Endothelial cell of hepatic sinusoid (primary cell): ENCODE data around the gene FXR2.

Experiments used
- in situ Hi-C: cut with HindIII; loops from 2 replicates; pipeline ENCODE4 v1.10.0; 2017; ENCODE audit warnings: low sequenced_read_pairs

Gene FXR2

GRCh38 chr17:7555320-7555948 lies 59.3 kb downstream of the FXR2 start:
- in situ Hi-C loops = loop anchor here (25.0 kb wide), 1 partner anchor 93 kb away; no protein-coding TSS in a partner anchor

- in situ Hi-C loops = loop anchor here (25.0 kb wide), 1 partner anchor 91 kb away; no protein-coding TSS in a partner anchor
Observed at GRCh38 chr17:7553356-7553755, 61.3 kb downstream of the FXR2 start.

- in situ Hi-C loops = loop anchor here (25.0 kb wide), 1 partner anchor 90 kb away; no protein-coding TSS in a partner anchor
Observed at GRCh38 chr17:7552621-7553051, 62.1 kb downstream of the FXR2 start.

- in situ Hi-C loops = loop anchor here (25.0 kb wide), 1 partner anchor 89 kb away; no protein-coding TSS in a partner anchor
Observed at GRCh38 chr17:7551396-7551795, 63.3 kb downstream of the FXR2 start.

GRCh38 chr17:7550344-7550743 lies 64.4 kb downstream of the FXR2 start:
- in situ Hi-C loops = loop anchor here (25.0 kb wide), 1 partner anchor 88 kb away; no protein-coding TSS in a partner anchor

- in situ Hi-C loops = loop anchor here (25.0 kb wide), 1 partner anchor 87 kb away; no protein-coding TSS in a partner anchor
Observed at GRCh38 chr17:7549401-7550055, 65.2 kb downstream of the FXR2 start.

- in situ Hi-C loops = no loop called here
Observed at GRCh38 chr17:7548585-7549400, 65.9 kb downstream of the FXR2 start, which contains the start of gene TNFSF12. Gene TNFSF12 (plus strand): TSS chr17:7549058. CDS start chr17:7549154, 96 bp downstream.

GRCh38 chr17:7544911-7545310 lies 69.8 kb downstream of the FXR2 start:
- in situ Hi-C loops = no loop called here
